Myocyte (in vitro differentiated cells): ENCODE measurements around the gene MRPL58. TPM values are rescaled to one million over a fixed set of nuclear protein-coding genes. Genes with fewer than 3 reads are reported as not detected.
A peak's percentile ranks its signal among the peaks of the same experiment; 100 is the strongest.

Experiments used
- DNase-seq: peaks from one replicate; pipeline ENCODE4 v3.0.0-alpha.2; 2012; ENCODE audit warnings: low read depth
- total RNA-seq: library from RNA; depleted of rRNA; stranded (reverse); fragments of >200 nt; gene quantifications from 2 replicates; pipeline ENCODE4 v1.2.3, GENCODE V29; 2014

The MRPL58 gene
- total RNA-seq, 1 donor from 2014 or later: 34.8 TPM

- peak; percentile 96 for DNase-seq
Observed at GRCh38 chr17:75046407-75047289, 34.2 kb downstream of the MRPL58 start, which contains the start of the genes ATP5PD and KCTD2. Gene ATP5PD (minus strand): TSS chr17:75046969. CDS start chr17:75042650, 4,319 bp downstream. Gene KCTD2 (plus strand): TSS chr17:75047225. CDS start chr17:75047251, 26 bp downstream.

DNA sequence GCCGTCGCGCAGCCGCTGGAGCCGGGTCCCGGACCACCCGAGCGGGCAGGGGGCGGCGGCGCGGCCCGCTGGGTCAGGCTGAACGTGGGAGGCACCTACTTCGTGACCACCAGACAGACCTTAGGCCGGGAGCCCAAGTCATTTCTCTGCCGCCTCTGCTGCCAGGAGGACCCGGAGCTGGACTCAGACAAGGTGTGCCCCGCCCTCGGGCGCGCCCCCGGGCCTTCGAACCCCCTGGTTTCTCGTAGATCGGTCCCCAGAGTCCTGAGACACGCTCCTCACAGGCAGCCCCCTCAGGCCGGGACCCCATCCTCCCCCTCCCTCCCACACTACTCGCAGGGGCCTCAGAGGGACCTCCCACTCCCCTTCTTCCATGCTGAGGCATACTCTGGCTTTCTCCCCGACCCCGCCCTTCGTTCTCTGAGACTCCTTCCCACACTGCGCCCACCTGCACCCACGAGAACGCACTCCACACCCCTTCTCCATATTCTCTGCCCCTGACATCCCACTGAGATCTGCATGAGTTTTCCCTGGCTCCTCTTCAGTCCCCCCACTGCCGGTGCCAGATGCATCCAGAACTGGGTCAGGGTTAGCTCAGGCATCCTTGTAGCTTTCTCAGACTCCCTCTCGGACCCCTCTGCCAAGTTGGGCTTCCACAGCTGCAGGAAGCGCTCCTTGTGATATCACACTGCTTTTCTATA lies 35.1 kb downstream of the MRPL58 start:
- DNase-seq: no peak

- DNase-seq: peak; percentile 40
Observed at GRCh38 chr17:75048249-75048878, 35.9 kb downstream of the MRPL58 start.

DNA sequence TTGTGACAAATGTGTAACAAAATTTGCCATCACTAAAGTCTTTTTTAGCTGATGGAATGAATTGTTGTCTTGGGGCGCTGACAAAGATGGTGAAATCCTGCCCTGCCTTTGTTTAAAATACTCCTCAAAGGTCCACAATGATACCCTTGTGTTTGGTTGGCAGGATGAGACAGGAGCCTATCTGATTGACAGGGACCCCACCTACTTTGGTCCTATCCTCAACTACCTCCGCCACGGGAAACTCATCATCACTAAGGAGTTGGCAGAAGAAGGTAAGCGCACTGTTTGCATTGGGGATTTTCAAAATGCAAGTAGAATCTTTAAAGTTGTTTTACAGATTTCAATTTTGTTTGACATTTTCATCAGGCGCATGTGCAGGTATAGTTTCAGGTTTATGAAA lies 36.6 kb downstream of the MRPL58 start:
- no peak for DNase-seq

GRCh38 chr17:75049706-75050105 lies 37.2 kb downstream of the MRPL58 start:
- DNase-seq: no peak

GRCh38 chr17:75051941-75052340 lies 39.5 kb downstream of the MRPL58 start:
- DNase-seq: no peak

GRCh38 chr17:75059369-75060345 lies 47.2 kb downstream of the MRPL58 start:
- peak; percentile 89 for DNase-seq

- DNase-seq: peak; percentile 67
Observed at GRCh38 chr17:75060434-75061054, 48.1 kb downstream of the MRPL58 start.

DNA sequence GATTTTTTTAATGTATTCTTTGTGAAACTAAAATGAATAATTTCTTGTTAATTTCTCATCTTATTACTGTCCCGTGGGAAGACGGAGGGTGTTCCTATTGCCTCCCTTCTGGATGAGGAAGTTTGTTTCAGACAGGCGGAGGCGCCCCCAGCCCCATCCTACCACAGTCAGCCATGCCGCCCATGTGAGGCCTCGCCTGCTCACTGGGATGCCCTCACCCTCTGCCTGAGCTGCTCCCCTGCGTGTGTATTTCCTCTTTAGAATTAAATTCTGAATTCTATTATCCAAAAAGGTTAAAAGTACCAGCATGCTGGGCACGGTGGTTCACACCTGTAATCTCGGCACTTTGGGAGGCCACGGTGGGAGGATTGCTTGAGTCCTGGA lies 48.6 kb downstream of the MRPL58 start:
- no peak for DNase-seq

DNA sequence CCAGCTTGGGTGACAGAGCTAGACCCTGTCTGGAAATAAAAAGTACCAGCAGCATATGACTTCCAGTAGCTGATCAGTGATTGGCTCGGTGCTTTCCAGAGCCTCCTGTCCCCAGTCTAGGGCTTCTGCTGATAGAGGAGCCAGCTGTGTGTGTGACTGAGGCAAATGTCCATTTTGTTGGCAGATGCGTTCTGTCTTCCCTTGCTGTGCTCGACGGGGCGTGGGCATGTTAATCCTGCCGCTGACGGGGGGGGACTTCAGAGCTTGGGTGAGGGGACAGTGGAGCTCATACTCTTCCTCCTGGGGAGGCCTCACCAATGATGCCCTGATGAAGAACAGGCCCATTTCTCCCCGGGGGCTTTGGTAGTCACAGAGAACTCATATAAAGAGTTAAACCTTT lies 49.1 kb downstream of the MRPL58 start:
- no peak for DNase-seq

DNA sequence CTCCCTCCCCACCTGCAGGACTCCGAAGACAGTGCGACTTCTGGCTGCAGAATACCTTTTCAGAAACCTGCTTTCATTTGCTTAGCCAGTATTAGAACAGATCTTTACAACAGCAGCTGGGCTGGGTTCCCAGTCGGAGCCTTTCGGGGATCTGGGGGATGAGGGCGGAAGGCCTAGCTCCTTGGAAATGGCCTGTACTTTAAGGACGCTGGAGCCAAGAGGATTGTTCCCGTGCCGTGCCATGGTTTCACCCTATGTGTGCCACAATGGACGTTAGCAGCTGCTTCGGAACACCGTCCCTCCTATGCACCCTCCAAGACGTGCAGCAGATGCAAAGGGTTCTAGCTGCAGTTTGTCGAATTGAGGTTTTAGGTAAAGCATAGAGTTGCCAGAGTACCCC lies 50.7 kb downstream of the MRPL58 start:
- no peak for DNase-seq

GRCh38 chr17:75063626-75064025 lies 51.2 kb downstream of the MRPL58 start:
- DNase-seq: no peak

DNA sequence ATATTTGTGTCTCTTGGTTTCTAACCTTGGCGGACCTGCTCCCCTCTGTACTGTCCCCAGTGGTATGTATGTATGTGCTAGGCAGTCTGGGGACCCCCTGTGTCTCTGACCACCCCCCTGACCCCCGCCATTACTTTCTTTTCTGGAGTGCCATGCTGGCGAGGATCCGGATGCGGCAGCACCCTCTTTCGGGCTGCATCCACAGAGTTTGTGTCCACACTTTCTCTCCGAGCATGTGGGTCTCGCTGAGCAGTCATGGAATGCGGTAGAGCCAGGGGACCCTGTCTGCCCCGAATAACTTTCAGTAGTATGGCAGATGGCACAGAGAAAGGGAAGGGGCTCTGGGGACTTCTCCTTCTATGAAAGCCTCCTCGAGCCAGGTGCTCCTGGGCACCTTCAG lies 51.6 kb downstream of the MRPL58 start:
- DNase-seq: no peak

- no peak for DNase-seq
Observed at GRCh38 chr17:75064460-75064859, 52.0 kb downstream of the MRPL58 start.

DNA sequence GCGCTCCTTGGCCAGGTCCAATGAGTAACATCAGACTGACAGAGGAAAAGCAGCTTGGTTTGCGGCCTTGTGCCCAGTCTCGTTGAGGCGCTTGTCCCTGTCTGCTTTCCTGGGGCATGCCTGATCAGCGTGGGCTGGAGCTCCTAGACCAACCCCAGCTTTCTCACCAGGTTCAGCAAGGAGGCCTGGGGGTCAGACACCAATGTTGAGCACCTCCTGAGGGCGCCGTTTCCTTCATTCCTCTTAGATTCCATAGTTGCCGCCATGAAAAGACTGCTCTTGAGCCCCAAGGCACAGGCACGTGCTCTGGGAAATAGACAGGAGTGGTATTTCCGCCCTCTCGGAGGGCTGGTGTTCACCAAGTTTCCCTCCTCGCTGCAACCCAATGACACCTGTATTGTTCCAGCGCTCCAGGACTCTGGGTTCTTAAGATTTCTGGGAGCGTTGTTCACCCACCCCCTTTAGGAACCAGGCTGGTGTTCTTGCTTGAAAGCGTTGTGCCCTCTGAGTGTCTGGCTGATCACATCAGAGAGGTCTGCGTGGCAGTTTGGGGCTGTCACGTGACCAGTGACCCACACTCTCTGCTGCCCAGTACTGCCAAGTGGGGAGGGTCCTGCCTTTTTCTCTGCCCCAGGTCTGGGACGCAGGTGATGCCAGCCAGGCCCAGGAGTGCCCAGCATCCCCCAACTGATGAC lies 52.5 kb downstream of the MRPL58 start:
- no peak for DNase-seq

DNA sequence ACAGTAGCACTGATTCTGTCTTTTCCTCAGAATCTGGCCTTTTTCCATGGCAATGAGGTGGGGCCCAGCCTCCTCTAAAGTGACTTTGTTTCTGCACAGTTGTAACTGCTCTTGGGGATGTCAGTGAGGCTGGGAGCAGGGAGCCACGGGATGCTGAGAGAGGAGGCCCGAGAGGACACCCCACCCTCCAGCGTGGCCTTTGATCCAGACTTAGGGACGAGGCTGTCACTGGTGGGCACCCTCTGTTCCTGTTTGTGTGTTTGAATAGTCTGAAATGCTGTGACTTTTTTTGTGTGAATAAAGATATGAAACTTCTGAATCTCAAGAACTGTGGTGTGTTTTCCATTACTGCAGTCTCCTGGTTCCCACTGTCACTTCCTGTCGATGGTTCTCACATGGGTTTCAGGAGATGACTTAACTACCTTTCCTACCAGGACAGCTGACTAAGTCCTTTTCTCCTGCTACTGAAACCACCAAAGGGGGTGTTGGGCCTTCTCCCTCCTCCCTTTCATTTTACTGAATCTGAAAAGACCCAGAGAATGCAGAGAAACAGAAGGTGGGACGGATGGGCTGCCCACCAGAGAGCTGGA lies 53.2 kb downstream of the MRPL58 start:
- DNase-seq: no peak

- peak; percentile 98 for DNase-seq
Observed at GRCh38 chr17:75067856-75068255, 55.4 kb downstream of the MRPL58 start.

GRCh38 chr17:75068750-75069149 lies 56.3 kb downstream of the MRPL58 start:
- no peak for DNase-seq

- peak; percentile 62 for DNase-seq
Observed at GRCh38 chr17:75069783-75070182, 57.3 kb downstream of the MRPL58 start.
